WERI-Rb-1 (cell line): ENCODE measurements around the gene OVCA2.

Experiments used
- DNase-seq: peaks from one replicate; pipeline ENCODE4 v3.0.0-alpha.2; 2020
- H3K27ac ChIP-seq: fragments of 250-450 bp; sonication (Bioruptor Pico); 2 replicates; pipeline ENCODE4 v1.5.1; 2020; ENCODE audit warnings: mild to moderate bottlenecking, moderate library complexity
- H3K27me3 ChIP-seq: fragments of 250-450 bp; sonication (Bioruptor Pico); 2 replicates; pipeline ENCODE4 v1.5.1; 2021; ENCODE audit warnings: mild to moderate bottlenecking, low read depth, moderate library complexity; ENCODE audit not compliant: insufficient read depth, severe bottlenecking
- H3K36me3 ChIP-seq: fragments of 250-450 bp; sonication (Bioruptor Pico); 2 replicates; pipeline ENCODE4 v1.5.1; 2020; ENCODE audit warnings: mild to moderate bottlenecking, moderate library complexity
- H3K4me3 ChIP-seq: 2 replicates; pipeline ENCODE4 v1.5.1; 2011; ENCODE audit warnings: low read depth, mild to moderate bottlenecking, control low read depth, low read length
- H3K9me3 ChIP-seq: fragments of 250-450 bp; sonication (Bioruptor Pico); 2 replicates; pipeline ENCODE4 v1.5.1; 2021; ENCODE audit warnings: mild to moderate bottlenecking, moderate library complexity; ENCODE audit not compliant: severe bottlenecking
- CTCF ChIP-seq: IDR thresholded peaks from 2 replicates; pipeline ENCODE4 v1.5.1; 2011; ENCODE audit warnings: low read depth, mild to moderate bottlenecking, control low read depth, inconsistent platforms, low read length

Gene OVCA2

GRCh38 chr17:2059547-2060384 lies 17.9 kb downstream of the OVCA2 start:
- no peak overlapping the region for H3K4me3 ChIP-seq
- H3K36me3 ChIP-seq, result peaks cover 27% of the 10 kb centered on the region
- DNase-seq, result no peak
- H3K27ac ChIP-seq, result no peak overlapping the region
- no peaks in the 10 kb centered on the region for H3K9me3 ChIP-seq
- no peak for TF ChIP-seq CTCF
- H3K27me3 ChIP-seq, result no peaks in the 10 kb centered on the region

GRCh38 chr17:2060385-2060658 lies 18.5 kb downstream of the OVCA2 start:
- no peaks in the 10 kb centered on the region for H3K9me3 ChIP-seq
- H3K4me3 ChIP-seq, result no peak overlapping the region
- DNase-seq, result no peak
- peaks cover 30% of the 10 kb centered on the region for H3K36me3 ChIP-seq
- no peak for TF ChIP-seq CTCF
- H3K27me3 ChIP-seq, result no peaks in the 10 kb centered on the region
- H3K27ac ChIP-seq, result no peak overlapping the region

DNA sequence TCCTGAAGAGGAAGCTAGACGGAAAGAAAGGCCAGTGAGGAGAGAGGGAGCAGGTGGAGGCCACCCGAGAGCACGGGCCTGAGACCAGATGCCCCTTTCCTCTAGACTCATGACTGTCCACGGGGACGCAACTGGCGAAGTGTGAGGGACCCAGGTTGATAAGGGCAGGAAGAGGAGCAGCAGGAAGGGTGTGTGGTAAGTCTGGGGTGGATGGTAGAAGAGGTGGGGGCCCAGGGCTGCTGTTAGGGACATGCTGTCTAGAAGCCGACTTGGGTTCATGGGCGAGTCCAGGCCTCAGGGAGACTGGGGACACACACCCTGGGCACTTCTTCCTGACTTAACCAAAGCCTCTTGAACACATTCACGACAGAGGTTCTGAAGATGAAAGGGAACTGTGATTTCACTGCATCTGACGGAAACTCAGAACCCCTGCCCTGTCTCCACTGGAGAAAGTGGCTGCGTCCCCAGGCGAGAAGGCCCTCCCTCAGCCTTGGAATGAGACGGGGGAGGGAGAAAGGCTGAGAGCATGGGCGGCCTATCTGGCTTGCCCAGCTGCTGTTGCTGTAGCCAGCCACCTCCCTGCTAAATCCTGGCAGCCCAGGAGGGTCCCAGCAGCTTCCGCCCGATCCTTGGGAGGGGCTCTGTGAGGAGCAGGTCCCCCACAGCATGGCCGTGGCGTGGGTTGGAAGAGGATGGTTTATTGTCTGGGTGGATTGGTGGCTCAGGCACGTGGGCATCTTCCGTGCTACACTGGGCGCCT lies 19.0 kb downstream of the OVCA2 start:
- no peaks in the 10 kb centered on the region for H3K9me3 ChIP-seq
- H3K4me3 ChIP-seq, result no peak overlapping the region
- no peak for DNase-seq
- H3K27me3 ChIP-seq, result no peaks in the 10 kb centered on the region
- H3K36me3 ChIP-seq, result peaks cover 35% of the 10 kb centered on the region
- TF ChIP-seq CTCF, result no peak
- no peak overlapping the region for H3K27ac ChIP-seq

GRCh38 chr17:2061441-2061958 lies 19.7 kb downstream of the OVCA2 start:
- TF ChIP-seq CTCF, result no peak
- Histone ChIP-seq H3K9me3 (no peaks in the 10 kb centered on the region), H3K27me3 (no peaks in the 10 kb centered on the region), H3K27ac (no peak overlapping the region), H3K4me3 (no peak overlapping the region), H3K36me3 (peaks cover 42% of the 10 kb centered on the region)
- DNase-seq, result no peak

DNA sequence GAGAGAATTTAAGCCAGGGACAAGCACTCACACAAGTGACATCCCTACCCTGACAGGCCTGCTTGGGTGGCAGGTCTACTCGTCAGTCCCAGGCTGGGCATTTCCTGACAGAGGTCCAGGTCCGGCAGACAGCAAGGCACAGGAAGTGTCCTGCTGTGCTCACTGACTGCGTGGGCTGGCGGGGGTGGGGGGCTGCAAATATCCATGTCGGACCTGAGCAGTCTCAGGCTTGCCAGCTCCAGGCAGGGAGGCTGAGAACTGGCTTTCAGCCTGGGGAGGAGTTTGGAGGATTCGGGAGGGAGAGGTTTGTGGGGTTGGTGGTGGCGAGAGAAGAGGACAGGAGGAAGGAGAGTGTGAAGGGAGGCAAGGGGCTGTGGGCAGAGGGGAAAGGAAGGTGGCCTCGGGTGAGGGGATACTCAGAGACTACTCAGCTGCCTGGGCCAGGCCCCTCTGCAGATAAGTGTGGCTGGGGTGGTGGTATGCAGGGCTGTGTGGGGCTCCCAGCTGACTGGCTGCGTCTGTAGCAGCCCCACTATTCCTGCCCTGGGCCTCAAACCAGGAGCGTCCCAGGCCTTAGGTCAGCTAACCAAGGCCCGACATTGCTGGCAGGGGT lies 20.9 kb downstream of the OVCA2 start:
- Histone ChIP-seq H3K27ac (no peak overlapping the region), H3K9me3 (no peaks in the 10 kb centered on the region), H3K27me3 (no peaks in the 10 kb centered on the region), H3K4me3 (no peak overlapping the region), H3K36me3 (peaks cover 45% of the 10 kb centered on the region)
- no peak for DNase-seq
- TF ChIP-seq CTCF, result no peak
